Measurements from ENCODE around the gene METAP2.

DNA sequence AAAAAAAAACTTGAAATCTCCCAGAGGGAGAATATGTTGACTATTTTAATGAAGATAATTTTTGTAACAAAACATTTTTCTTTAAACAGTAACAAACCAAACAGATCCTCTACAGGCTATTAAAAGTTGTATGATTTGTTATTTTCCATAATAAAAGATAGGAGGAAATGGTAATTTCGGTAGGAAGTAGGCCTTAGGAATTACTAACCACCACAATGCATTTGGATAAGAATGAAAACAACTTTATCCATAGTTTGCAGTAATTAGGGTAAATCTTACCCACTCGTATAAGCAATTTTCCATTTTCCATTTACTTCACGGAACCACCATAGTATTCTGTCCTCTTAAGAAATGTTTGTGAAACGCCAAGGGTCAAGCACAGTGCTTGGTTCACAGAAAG, 71.4 kb downstream of the METAP2 start:
- TF ChIP-seq CTCF (IDR thresholded peaks at IDR 0.05 in 4 of 5, conservative IDR thresholded peaks at IDR 0.05 in 1 of 5): no peak
- no peak for TF ChIP-seq POLR2A (IDR thresholded peaks at IDR 0.05)
